SU-DHL-6 (cell line): Measurements from ENCODE around the gene NADK.

ENCODE experiments used
- CTCF ChIP-seq: fragments of 200-600 bp; sonication (generic); IDR thresholded peaks from one replicate; pipeline ENCODE4 v1.5.1; 2017; ENCODE audit warnings: antibody characterized with exemption, mild to moderate bottlenecking, low read length, moderate library complexity; ENCODE audit not compliant: insufficient read depth, poor library complexity, severe bottlenecking
- EZH2phosphoT487 ChIP-seq: fragments of 200-600 bp; sonication (generic), shearing (Covaris generic); conservative IDR thresholded peaks from 2 replicates; pipeline ENCODE4 v1.6.1; 2018; ENCODE audit warnings: mild to moderate bottlenecking, antibody characterized with exemption, low read length, moderate library complexity, mixed read lengths

GRCh38 chr1:1770102-1770501 is 8.2 kb downstream of the NADK start:
- TF ChIP-seq CTCF (no peak), EZH2phosphoT487 (no peak)
